Bronchial epithelial cell (primary cell): ENCODE data around the gene TUBB1. TPM values are rescaled to one million over a fixed set of nuclear protein-coding genes. Genes with fewer than 3 reads are reported as not detected.

Experiments
- DNase-seq: peaks from one replicate; pipeline ENCODE4 v3.0.0-alpha.2; 2010; ENCODE audit warnings: low read depth
- FAIRE-seq: peaks from 2 replicates; lab custom pipeline; 2011; peaks lifted over from hg19 to GRCh38; lab: Jason Lieb, UNC
- H3K27me3 ChIP-seq: 2 replicates; pipeline ENCODE4 v1.5.1; 2011; ENCODE audit warnings: low read length; ENCODE audit not compliant: control insufficient read depth, insufficient read depth
- H3K36me3 ChIP-seq: 2 replicates; pipeline ENCODE4 v1.5.1; 2011; ENCODE audit warnings: low read length; ENCODE audit not compliant: control insufficient read depth, insufficient read depth
- H3K4me3 ChIP-seq: 2 replicates; pipeline ENCODE4 v1.5.1; 2011; ENCODE audit warnings: mild to moderate bottlenecking, low read depth, low read length, control low read depth
- total RNA-seq: library from RNA; depleted of rRNA; stranded (reverse); fragments of >200 nt; gene quantifications from 2 replicates; pipeline ENCODE4 v1.2.1, GENCODE V29; 2014
- TF ChIP-seq, protein P1 (sequence below): IDR thresholded peaks from 2 replicates; pipeline ENCODE4 v1.5.1; 2011; ENCODE audit warnings: mild to moderate bottlenecking, moderate library complexity, low read length, control low read depth, inconsistent platforms; ENCODE audit not compliant: insufficient read depth, severe bottlenecking

The TUBB1 gene
- total RNA-seq, 1 donor from 2014 or later = not detected

DNA sequence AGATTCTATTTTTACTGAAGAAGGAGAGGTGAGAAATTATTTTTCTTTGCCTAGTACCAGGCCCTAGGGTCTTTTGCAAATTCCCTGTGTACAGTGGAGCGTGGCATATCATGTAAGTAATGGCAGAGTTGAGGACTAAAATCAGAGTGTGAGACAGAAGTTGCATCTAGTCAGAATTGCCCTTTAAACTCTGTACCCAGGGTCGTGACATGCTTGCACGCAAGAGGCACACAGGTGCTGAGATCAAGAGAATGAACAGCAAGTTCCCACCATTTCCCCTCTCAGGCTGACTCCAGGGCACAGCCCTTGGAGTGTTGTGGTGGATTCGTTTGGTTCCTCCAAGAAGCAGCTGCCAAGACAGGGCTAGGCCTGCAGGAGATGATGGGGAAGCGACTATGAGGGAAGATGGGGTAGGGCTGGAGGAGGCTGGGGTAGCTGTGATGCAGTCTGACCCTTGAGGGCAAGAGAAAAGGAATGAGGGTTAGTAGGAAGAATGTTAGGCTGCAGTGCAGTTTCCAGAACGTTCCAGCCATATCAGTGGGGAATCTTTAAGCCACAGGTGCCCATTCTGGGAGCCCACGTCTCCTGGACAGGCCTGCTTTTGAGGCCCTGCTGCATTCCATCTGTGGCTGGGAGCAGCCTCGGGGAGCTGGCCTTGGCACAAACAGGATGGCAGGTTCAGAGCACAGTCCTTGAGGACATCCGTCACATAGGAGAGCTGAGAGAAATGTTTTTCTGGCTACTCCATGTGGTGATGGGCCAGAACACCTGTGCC is 31.3 kb upstream of the TUBB1 start:
- TF ChIP-seq, protein P1, sequence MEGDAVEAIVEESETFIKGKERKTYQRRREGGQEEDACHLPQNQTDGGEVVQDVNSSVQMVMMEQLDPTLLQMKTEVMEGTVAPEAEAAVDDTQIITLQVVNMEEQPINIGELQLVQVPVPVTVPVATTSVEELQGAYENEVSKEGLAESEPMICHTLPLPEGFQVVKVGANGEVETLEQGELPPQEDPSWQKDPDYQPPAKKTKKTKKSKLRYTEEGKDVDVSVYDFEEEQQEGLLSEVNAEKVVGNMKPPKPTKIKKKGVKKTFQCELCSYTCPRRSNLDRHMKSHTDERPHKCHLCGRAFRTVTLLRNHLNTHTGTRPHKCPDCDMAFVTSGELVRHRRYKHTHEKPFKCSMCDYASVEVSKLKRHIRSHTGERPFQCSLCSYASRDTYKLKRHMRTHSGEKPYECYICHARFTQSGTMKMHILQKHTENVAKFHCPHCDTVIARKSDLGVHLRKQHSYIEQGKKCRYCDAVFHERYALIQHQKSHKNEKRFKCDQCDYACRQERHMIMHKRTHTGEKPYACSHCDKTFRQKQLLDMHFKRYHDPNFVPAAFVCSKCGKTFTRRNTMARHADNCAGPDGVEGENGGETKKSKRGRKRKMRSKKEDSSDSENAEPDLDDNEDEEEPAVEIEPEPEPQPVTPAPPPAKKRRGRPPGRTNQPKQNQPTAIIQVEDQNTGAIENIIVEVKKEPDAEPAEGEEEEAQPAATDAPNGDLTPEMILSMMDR = no peak
- no peak for FAIRE-seq
- Histone ChIP-seq H3K4me3 (no peak overlapping the region), H3K36me3 (peaks cover 27% of the 10 kb centered on the region), H3K27me3 (no peaks in the 10 kb centered on the region)
- DNase-seq = no peak

DNA sequence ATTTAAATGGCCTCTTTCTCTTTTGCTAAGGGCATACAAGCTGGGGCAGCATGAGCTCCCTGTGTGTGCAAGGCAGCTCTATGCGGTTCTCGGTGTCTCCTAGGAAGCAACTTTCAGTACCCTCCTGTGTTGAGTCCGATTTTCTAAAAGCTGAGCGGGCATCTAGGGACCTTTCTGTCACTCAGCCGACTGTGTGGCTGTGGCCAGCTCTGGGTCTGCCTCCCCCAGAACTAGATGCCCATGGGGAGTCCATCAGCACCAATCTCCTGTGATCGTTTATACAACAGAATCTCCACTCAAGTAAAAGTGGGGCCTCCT is 30.7 kb upstream of the TUBB1 start:
- H3K36me3 ChIP-seq = peaks cover 29% of the 10 kb centered on the region
- H3K27me3 ChIP-seq = no peaks in the 10 kb centered on the region
- H3K4me3 ChIP-seq = no peak overlapping the region
- no peak for DNase-seq
- FAIRE-seq = no peak
- TF ChIP-seq, protein P1 = no peak

DNA sequence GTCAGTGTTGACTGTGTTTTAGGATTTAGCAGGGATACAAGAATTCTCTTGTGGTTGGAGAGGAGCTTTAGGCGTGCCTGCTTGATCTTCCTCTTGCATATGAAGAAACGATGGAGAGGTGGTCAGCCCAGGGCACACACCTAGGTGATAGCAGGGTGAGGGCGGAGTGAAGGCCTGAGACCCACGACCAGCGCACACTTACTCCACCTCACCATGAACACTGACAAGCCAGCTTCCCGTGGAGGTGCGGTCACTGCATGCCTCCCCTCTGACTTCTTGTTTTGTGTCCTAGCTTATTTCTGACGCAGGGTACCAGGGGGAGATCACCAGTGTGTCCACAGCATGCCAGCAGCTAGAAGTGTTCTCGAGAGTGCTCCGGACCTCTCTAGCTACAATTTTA is 30.0 kb upstream of the TUBB1 start:
- FAIRE-seq (no peak), DNase-seq (no peak)
- no peak overlapping the region for H3K4me3 ChIP-seq
- H3K27me3 ChIP-seq = no peaks in the 10 kb centered on the region
- peaks cover 33% of the 10 kb centered on the region for H3K36me3 ChIP-seq
- TF ChIP-seq, protein P1 = no peak

- Histone ChIP-seq H3K36me3 (peaks cover 39% of the 10 kb centered on the region), H3K4me3 (no peak overlapping the region), H3K27me3 (no peaks in the 10 kb centered on the region)
- FAIRE-seq = no peak
- DNase-seq = no peak
- TF ChIP-seq, protein P1 = no peak
Measured at GRCh38 chr20:58990651-58991445, 28.4 kb upstream of the TUBB1 start.

GRCh38 chr20:58991715-58992114 is 27.5 kb upstream of the TUBB1 start:
- peaks cover 41% of the 10 kb centered on the region for H3K36me3 ChIP-seq
- FAIRE-seq (no peak), DNase-seq (no peak)
- TF ChIP-seq, protein P1 = no peak
- no peaks in the 10 kb centered on the region for H3K27me3 ChIP-seq
- no peak overlapping the region for H3K4me3 ChIP-seq
